Tibial nerve (tissue), 4 donors: ENCODE data around the gene HMCN2. TPM values are rescaled to one million over a fixed set of nuclear protein-coding genes. Genes with fewer than 3 reads are reported as not detected.
A peak's percentile ranks its signal among the peaks of the same experiment; 100 is the strongest.

ENCODE experiments used
- DNase-seq, 2 donors: peaks; one replicate each; pipeline ENCODE4 v3.0.0-alpha.2; 2019; ENCODE audit warnings: low spot score in 2 of 2
- H3K27ac ChIP-seq, 4 donors: fragments of 200-600 bp; sonication (generic) in 3 of 4; one replicate each; pipeline ENCODE4 v1.5.1; 2017 to 2019; ENCODE audit warnings: mild to moderate bottlenecking in 1 of 4
- H3K27me3 ChIP-seq, 2 donors: fragments of 200-600 bp; sonication (generic) in 1 of 2; one replicate each; pipeline versions ENCODE4 v1.5.1 to v1.6.0; 2017 to 2019
- H3K36me3 ChIP-seq, 3 donors: fragments of 200-600 bp; sonication (generic); one replicate each; pipeline ENCODE4 v1.5.1; 2018 to 2019
- H3K4me1 ChIP-seq, 4 donors: fragments of 200-600 bp; sonication (generic) in 3 of 4; one replicate each; pipeline ENCODE4 v1.5.1; 2017 to 2019
- H3K4me3 ChIP-seq, 4 donors: fragments of 200-600 bp; sonication (generic) in 3 of 4; one replicate each; pipeline ENCODE4 v1.5.1; 2017 to 2019; ENCODE audit warnings: mild to moderate bottlenecking in 1 of 4, moderate library complexity in 1 of 4
- H3K9me3 ChIP-seq, 4 donors: fragments of 200-600 bp; sonication (generic) in 3 of 4; one replicate each; pipeline ENCODE4 v1.5.1; 2017 to 2019
- EP300 ChIP-seq, 2 donors: sonication (generic); formaldehyde crosslinking; IDR thresholded peaks; one replicate each; pipeline ENCODE4 v1.6.1; 2017; ENCODE audit warnings: antibody characterized with exemption in 2 of 2, mild to moderate bottlenecking in 1 of 2
- POLR2A ChIP-seq, 2 donors: fragments of 450-650 bp; IDR thresholded peaks; one replicate each; pipeline ENCODE4 v1.6.1; 2017; ENCODE audit warnings: antibody characterized with exemption in 2 of 2, mild to moderate bottlenecking in 2 of 2, moderate library complexity in 2 of 2
- WGBS, 2 donors: methylation state at CpG; one replicate each; pipeline ENCODE4 v1.1.5; 2018; 5-methylcytosine and 5-hydroxymethylcytosine counted together
- total RNA-seq, 4 donors: library from RNA; depleted of rRNA; stranded (reverse); fragments of >200 nt; gene quantifications; one replicate each; pipeline ENCODE4 v1.1.0, GENCODE V29; 2016
- TF ChIP-seq, protein P1 (sequence below), 5 experiments: fragments of 200-600 bp in 3 of 5; fragments of 450-650 bp in 2 of 5; sonication (generic) in 3 of 5; IDR thresholded peaks; one replicate each; pipeline ENCODE4 v1.5.1; 2016 to 2019; ENCODE audit warnings: antibody characterized with exemption in 5 of 5, mild to moderate bottlenecking in 3 of 5, moderate library complexity in 2 of 5

HMCN2 gene
- total RNA-seq, 4 donors from 2014 or later: 0.90 to 53.7 (median 20.3) TPM

DNA sequence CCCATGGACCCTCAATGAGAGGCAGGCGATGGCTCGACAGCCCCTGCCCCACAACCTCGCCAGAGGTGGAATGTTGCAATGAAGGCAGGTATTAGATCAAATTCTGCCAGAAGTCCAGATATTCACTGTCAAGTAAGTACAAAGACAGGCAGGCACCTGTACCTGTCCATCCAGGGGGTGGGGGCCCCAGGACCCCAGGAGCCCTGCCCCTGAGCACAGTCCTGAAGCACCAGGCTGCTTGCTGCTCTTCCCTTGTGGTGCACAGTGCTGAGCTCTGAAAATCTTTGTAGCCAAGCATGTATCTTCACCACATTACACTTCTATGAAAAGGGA is 26.2 kb upstream of the HMCN2 start:
- Histone ChIP-seq H3K27ac (no peak overlapping the region), H3K27me3 (peaks cover 0 to 5% of the 10 kb centered on the region in 2 donors), H3K4me1 (peaks cover 0 to 31% (median 0%) of the 10 kb centered on the region in 4 donors), H3K4me3 (no peak overlapping the region), H3K9me3 (no peaks in the 10 kb centered on the region), H3K36me3 (peaks cover 0 to under 1% (median 0%) of the 10 kb centered on the region in 3 donors)
- no peak for DNase-seq
- TF ChIP-seq POLR2A (IDR thresholded peaks at IDR 0.05): no peak
- TF ChIP-seq, protein P1, sequence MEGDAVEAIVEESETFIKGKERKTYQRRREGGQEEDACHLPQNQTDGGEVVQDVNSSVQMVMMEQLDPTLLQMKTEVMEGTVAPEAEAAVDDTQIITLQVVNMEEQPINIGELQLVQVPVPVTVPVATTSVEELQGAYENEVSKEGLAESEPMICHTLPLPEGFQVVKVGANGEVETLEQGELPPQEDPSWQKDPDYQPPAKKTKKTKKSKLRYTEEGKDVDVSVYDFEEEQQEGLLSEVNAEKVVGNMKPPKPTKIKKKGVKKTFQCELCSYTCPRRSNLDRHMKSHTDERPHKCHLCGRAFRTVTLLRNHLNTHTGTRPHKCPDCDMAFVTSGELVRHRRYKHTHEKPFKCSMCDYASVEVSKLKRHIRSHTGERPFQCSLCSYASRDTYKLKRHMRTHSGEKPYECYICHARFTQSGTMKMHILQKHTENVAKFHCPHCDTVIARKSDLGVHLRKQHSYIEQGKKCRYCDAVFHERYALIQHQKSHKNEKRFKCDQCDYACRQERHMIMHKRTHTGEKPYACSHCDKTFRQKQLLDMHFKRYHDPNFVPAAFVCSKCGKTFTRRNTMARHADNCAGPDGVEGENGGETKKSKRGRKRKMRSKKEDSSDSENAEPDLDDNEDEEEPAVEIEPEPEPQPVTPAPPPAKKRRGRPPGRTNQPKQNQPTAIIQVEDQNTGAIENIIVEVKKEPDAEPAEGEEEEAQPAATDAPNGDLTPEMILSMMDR (IDR thresholded peaks at IDR 0.05): no peak
- TF ChIP-seq EP300 (IDR thresholded peaks at IDR 0.05): no peak
- 87% methylated on average over 3 of the region's 3 CpGs; no CpG with 5 or more reads in 1 of the 2 donors for WGBS, 2 donors

DNA sequence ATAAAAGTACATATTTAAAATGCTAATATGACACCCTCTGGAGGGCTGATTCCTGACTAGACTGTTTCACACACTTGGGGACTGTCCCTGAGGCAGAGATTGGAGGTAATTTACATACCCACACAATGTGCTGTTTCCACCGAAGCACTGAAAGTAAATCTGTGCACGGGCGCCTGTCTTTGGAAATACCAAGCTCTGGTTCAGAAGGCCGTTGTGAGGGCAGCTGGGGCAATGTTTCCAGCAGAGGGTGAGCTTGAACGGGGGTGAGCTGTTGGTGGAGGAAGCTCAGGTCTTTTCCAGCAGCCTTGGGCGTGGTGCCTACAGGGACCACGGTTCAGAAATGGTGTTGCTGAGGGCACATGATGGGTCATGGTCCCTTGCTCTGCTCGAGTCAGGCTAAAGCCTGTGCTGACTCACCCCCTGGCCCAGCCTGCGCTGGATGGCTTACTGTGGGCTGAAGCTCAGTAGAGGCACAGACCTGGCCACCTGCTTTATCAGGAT is 25.8 kb upstream of the HMCN2 start:
- Histone ChIP-seq H3K9me3 (no peaks in the 10 kb centered on the region), H3K4me1 (peaks cover 0 to 31% (median 0%) of the 10 kb centered on the region in 4 donors), H3K36me3 (no peaks in the 10 kb centered on the region), H3K27ac (no peak overlapping the region), H3K27me3 (peaks cover 0 to 5% of the 10 kb centered on the region in 2 donors), H3K4me3 (no peak overlapping the region)
- TF ChIP-seq POLR2A (IDR thresholded peaks at IDR 0.05): no peak
- TF ChIP-seq, protein P1 (IDR thresholded peaks at IDR 0.05): no peak
- no peak for TF ChIP-seq EP300 (IDR thresholded peaks at IDR 0.05)
- 34 to 63% methylated on average over 7 to 9 of the region's 9 CpGs for WGBS, 2 donors
- DNase-seq: no peak

DNA sequence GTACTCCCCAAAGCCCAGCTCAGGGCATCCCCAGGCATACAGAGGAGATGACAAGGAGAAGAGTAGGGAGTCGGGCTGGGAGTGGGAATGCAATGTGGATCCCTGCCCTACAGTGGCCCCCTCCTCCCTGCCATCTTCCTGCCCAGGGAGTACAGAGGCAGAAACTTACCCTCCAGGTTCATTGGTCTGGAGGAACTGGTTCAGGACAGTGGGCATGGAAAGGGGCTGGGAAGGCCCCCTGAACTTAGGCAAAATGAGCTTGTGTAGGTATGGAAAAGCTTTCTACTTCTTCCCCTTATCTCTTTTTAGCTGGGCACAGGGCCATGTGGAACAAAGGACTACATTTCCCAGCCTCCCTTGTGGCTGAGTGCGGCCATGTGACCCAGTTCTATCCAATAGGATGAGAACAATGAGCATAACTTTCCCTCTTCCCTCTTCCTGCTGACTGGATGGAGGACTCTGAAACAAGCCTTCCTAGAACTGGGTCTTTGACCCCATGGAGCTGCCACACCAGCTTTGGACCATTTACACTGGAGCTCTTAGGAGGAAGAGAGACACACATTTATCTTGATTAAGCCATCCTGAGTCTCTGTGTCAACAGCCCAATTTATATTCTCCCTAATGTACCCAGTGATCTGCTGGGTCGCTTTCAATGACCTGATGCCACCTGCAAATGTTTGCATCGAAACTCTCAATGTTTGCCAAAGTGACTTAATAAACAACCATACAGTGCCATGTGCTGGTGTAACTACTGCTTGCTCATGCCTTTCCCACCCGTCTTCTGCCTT is 25.0 kb upstream of the HMCN2 start:
- no peaks in the 10 kb centered on the region for H3K36me3 ChIP-seq
- no peaks in the 10 kb centered on the region for H3K9me3 ChIP-seq
- TF ChIP-seq, protein P1 (IDR thresholded peaks at IDR 0.05): no peak
- TF ChIP-seq EP300 (IDR thresholded peaks at IDR 0.05): peak in 1 of 2 donors; percentile 15
- H3K4me3 ChIP-seq: no peak overlapping the region
- no peak overlapping the region for H3K27ac ChIP-seq
- peaks cover 0 to 26% (median 0%) of the 10 kb centered on the region in 4 donors for H3K4me1 ChIP-seq
- H3K27me3 ChIP-seq: peaks cover 0 to 5% of the 10 kb centered on the region in 2 donors
- WGBS, 2 donors: 77 to 82% methylated on average over 5 of the region's 5 CpGs
- peak; percentile 38 to 77 for DNase-seq

DNA sequence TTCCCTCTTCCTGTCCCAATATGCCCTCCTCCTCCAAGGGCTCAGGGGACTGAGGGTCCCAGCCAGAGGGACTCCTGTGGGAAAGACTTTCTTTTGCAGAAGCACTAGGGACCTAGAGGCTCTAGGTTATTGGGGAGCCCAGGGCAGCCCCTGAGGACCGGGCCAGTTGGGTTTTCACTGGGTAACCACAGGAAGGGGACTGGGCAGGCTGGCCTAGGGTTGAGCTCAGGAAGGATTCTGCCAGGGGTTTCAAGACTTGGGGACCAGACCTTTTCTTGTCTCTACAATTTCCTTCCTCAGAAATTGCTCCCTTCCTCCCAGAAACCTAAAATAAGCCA is 24.4 kb upstream of the HMCN2 start:
- no peak overlapping the region for H3K27ac ChIP-seq

More for the DNA sequence above, 24.4 kb upstream of the HMCN2 start:
- Histone ChIP-seq H3K36me3 (no peaks in the 10 kb centered on the region), H3K27me3 (peaks cover 0 to 5% of the 10 kb centered on the region in 2 donors), H3K4me1 (peaks cover 0 to 20% (median 0%) of the 10 kb centered on the region in 4 donors), H3K9me3 (no peaks in the 10 kb centered on the region), H3K4me3 (no peak overlapping the region)
- WGBS, 2 donors: 92 to 96% methylated on average over 1 of the region's 1 CpG
- TF ChIP-seq, protein P1 (IDR thresholded peaks at IDR 0.05): no peak
- TF ChIP-seq POLR2A (IDR thresholded peaks at IDR 0.05) (no peak), EP300 (IDR thresholded peaks at IDR 0.05) (no peak)
- DNase-seq: no peak
